ENCODE measurements around the gene GALNT13. TPM values are rescaled to one million over a fixed set of nuclear protein-coding genes. Genes with fewer than 3 reads are reported as not detected.

GALNT13 gene
- total RNA-seq, 1 experiment from 2014 or later = not detected

DNA sequence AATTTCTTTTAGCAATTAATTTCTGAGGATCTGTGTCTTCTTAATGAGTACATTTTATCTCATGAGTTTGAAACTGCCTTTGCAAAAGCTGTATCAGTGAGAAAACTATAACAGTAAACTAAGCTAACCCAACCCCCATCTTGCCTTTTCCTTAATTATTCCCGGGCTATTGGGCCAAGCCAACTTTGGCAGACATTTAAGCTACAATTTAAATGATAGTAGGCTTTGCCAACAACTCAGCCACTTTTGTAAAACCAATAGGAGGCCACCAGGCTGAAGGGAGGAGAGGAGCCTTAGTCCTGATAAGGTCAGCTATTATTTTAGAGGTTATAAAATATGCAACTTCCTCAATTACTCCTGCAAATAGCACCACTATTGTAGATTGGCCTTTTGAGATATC, 608.8 kb downstream of the GALNT13 start:
- Histone ChIP-seq H3K9me3 (no peaks in the 10 kb centered on the region), H3K27me3 (replicated peaks; ENCODE audit: control insufficient read depth, insufficient read depth, low read length) (no peaks in the 10 kb centered on the region), H3K4me3 (ENCODE audit: low read depth, low read length) (no peak overlapping the region), H3K4me1 (peaks cover 6% of the 10 kb centered on the region; the same call in 1 of the 2 replicates), H3K36me3 (ENCODE audit: control insufficient read depth, insufficient read depth, low read length) (no peaks in the 10 kb centered on the region)
- TF ChIP-seq, protein P1, sequence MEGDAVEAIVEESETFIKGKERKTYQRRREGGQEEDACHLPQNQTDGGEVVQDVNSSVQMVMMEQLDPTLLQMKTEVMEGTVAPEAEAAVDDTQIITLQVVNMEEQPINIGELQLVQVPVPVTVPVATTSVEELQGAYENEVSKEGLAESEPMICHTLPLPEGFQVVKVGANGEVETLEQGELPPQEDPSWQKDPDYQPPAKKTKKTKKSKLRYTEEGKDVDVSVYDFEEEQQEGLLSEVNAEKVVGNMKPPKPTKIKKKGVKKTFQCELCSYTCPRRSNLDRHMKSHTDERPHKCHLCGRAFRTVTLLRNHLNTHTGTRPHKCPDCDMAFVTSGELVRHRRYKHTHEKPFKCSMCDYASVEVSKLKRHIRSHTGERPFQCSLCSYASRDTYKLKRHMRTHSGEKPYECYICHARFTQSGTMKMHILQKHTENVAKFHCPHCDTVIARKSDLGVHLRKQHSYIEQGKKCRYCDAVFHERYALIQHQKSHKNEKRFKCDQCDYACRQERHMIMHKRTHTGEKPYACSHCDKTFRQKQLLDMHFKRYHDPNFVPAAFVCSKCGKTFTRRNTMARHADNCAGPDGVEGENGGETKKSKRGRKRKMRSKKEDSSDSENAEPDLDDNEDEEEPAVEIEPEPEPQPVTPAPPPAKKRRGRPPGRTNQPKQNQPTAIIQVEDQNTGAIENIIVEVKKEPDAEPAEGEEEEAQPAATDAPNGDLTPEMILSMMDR (IDR thresholded peaks at IDR 0.05; ENCODE audit: insufficient read depth in 1 of 2, low read depth in 1 of 2, low read length in 1 of 2, severe bottlenecking in 1 of 2, unreplicated experiment in 1 of 2) = no peak
- peaks cover 18% of the 10 kb centered on the region for H3K9me3 Mint-ChIP-seq (ENCODE audit: unreplicated experiment)
- ChIA-PET POLR2A (no interaction called here), CTCF (no interaction called here)
- H3K27ac Mint-ChIP-seq (ENCODE audit: unreplicated experiment) = no peak overlapping the region
- DNase-seq = no peak
- intact Hi-C loops (cut with micrococcal nuclease; ENCODE audit: unreplicated experiment) = loop anchor here (5.0 kb wide), 1 partner anchor 33 kb away; no protein-coding TSS in a partner anchor
- no TSS peak for BruUV-seq (replicated peaks)
- H3K4me1 Mint-ChIP-seq (ENCODE audit: low read depth, unreplicated experiment) = no peaks in the 10 kb centered on the region
- H3K4me3 Mint-ChIP-seq (ENCODE audit: unreplicated experiment) = no peak overlapping the region
- no peaks in the 10 kb centered on the region for H3K27me3 Mint-ChIP-seq (ENCODE audit: insufficient read depth, unreplicated experiment)
- H3K36me3 Mint-ChIP-seq (ENCODE audit: insufficient read depth, unreplicated experiment) = no peaks in the 10 kb centered on the region

DNA sequence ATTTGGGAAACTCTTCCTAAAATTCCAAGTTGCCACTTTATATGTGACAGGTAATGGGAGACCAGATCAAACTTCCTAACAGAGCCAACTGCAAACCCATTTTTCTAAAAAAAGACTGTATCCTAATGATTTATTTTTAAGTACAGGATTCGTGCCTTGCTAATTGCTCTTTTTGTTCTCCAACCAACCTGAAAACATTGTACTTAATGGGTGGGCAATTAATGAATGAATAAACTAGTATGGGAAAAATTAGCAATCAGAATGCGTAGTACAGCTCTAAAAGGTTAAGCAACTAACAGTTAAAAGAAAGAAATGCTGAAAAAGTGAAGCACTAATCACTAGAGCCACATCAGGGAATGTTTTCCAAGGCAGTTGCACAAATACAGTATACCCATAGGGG, 609.6 kb downstream of the GALNT13 start:
- no peaks in the 10 kb centered on the region for H3K27me3 Mint-ChIP-seq (ENCODE audit: insufficient read depth, unreplicated experiment)
- no peaks in the 10 kb centered on the region for H3K36me3 Mint-ChIP-seq (ENCODE audit: insufficient read depth, unreplicated experiment)
- H3K36me3 ChIP-seq (ENCODE audit: control insufficient read depth, insufficient read depth, low read length) = no peaks in the 10 kb centered on the region
- no peak for DNase-seq
- peaks cover 18% of the 10 kb centered on the region for H3K9me3 Mint-ChIP-seq (ENCODE audit: unreplicated experiment)
- H3K4me1 ChIP-seq = peaks cover 6% of the 10 kb centered on the region; the same call in 1 of the 2 replicates
- no TSS peak for BruUV-seq (replicated peaks)
- POLR2A ChIA-PET = no interaction called here
- TF ChIP-seq, protein P1 (IDR thresholded peaks at IDR 0.05; ENCODE audit: insufficient read depth in 1 of 2, low read depth in 1 of 2, low read length in 1 of 2, severe bottlenecking in 1 of 2, unreplicated experiment in 1 of 2) = no peak
- no peak overlapping the region for H3K4me3 Mint-ChIP-seq (ENCODE audit: unreplicated experiment)
- no peaks in the 10 kb centered on the region for H3K9me3 ChIP-seq
- intact Hi-C loops (cut with micrococcal nuclease; ENCODE audit: unreplicated experiment) = loop anchor here (5.0 kb wide), 1 partner anchor 34 kb away; no protein-coding TSS in a partner anchor
- H3K4me1 Mint-ChIP-seq (ENCODE audit: low read depth, unreplicated experiment) = no peaks in the 10 kb centered on the region
- no peaks in the 10 kb centered on the region for H3K27me3 ChIP-seq (replicated peaks; ENCODE audit: control insufficient read depth, insufficient read depth, low read length)
- no peak overlapping the region for H3K4me3 ChIP-seq (ENCODE audit: low read depth, low read length)
- CTCF ChIA-PET = no interaction called here
- no peak overlapping the region for H3K27ac Mint-ChIP-seq (ENCODE audit: unreplicated experiment)

DNA sequence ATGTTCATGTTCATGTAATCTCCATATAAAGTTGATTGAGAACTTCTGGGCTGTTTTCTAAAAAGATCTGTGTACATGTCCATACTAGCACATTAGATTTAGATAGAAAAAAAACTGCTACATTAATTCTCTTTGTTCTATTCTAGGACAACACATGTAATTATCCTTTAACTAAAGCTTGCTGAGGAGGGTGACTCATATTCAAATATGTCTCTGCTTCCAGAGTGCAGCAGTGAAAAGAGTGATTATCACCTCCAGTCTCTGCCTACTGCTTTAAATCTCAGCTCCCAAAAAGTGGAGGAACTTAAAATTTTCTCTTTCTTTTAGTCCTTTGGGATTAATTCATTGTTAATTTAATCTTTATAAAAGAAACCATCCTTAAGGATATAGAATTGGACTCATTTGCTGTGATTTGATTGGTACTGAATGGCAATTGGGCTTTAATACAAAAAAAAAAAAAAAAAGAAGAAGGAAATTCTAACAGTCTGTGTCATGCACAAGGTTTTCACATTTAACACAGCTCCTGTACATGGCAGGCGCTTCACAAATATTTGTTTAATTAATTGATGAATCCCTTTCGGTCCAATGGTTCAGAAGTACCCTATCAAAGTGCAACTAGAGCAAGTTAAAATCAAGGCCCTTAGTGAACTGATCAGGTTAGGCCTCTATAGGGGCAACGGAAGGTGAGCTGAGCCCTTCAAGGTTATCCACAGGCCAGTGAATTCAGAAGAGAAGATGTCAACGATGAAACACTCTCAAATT, 612.8 kb downstream of the GALNT13 start:
- Mint-ChIP-seq H3K27me3 (ENCODE audit: insufficient read depth, unreplicated experiment) (no peaks in the 10 kb centered on the region), H3K4me1 (ENCODE audit: low read depth, unreplicated experiment) (no peaks in the 10 kb centered on the region), H3K4me3 (ENCODE audit: unreplicated experiment) (no peak overlapping the region), H3K27ac (ENCODE audit: unreplicated experiment) (no peak overlapping the region), H3K9me3 (ENCODE audit: unreplicated experiment) (no peaks in the 10 kb centered on the region), H3K36me3 (ENCODE audit: insufficient read depth, unreplicated experiment) (no peaks in the 10 kb centered on the region)
- POLR2A ChIA-PET = no interaction called here
- Histone ChIP-seq H3K9me3 (no peaks in the 10 kb centered on the region), H3K4me3 (ENCODE audit: low read depth, low read length) (no peak overlapping the region), H3K36me3 (ENCODE audit: control insufficient read depth, insufficient read depth, low read length) (no peaks in the 10 kb centered on the region), H3K27me3 (replicated peaks; ENCODE audit: control insufficient read depth, insufficient read depth, low read length) (no peaks in the 10 kb centered on the region), H3K4me1 (peaks cover 6% of the 10 kb centered on the region; the same call in 1 of the 2 replicates)
- no TSS peak for BruUV-seq (replicated peaks)
- CTCF ChIA-PET = no interaction called here
- TF ChIP-seq, protein P1 (IDR thresholded peaks at IDR 0.05; ENCODE audit: insufficient read depth in 1 of 2, low read depth in 1 of 2, low read length in 1 of 2, severe bottlenecking in 1 of 2, unreplicated experiment in 1 of 2) = no peak
- intact Hi-C loops (cut with micrococcal nuclease; ENCODE audit: unreplicated experiment) = loop anchor here (5.0 kb wide), 1 partner anchor 37 kb away; no protein-coding TSS in a partner anchor
- no peak for DNase-seq

Measured in Caco-2 (cell line).